ENCODE results near the gene IDE.
"Not testable (repeated sequence)": the region's sequence is repeated elsewhere in the genome, so short reads cannot be mapped to it uniquely, and the experiment has no call there.

The IDE gene

GRCh38 chr10:92419740-92420545 is 153.9 kb downstream of the IDE start:
- DNase-seq (ENCODE audit: low spot score): peak; percentile 72

GRCh38 chr10:92418891-92419290 is 155.0 kb downstream of the IDE start:
- DNase-seq (ENCODE audit: low spot score): no peak

- DNase-seq (ENCODE audit: low spot score): no peak
Observed at GRCh38 chr10:92418221-92418620, 155.7 kb downstream of the IDE start.

GRCh38 chr10:92413519-92413918 is 160.4 kb downstream of the IDE start:
- DNase-seq (ENCODE audit: low spot score): no peak

GRCh38 chr10:92413011-92413410 is 160.9 kb downstream of the IDE start:
- no peak for DNase-seq (ENCODE audit: low spot score)

- no peak for DNase-seq (ENCODE audit: low spot score)
Observed at GRCh38 chr10:92411406-92411805, 162.5 kb downstream of the IDE start.

- DNase-seq (ENCODE audit: low spot score): no peak
Observed at GRCh38 chr10:92410501-92410900, 163.4 kb downstream of the IDE start.

GRCh38 chr10:92408017-92408361 is 165.9 kb downstream of the IDE start:
- DNase-seq (ENCODE audit: low spot score): no peak

GRCh38 chr10:92407305-92408016 is 166.4 kb downstream of the IDE start:
- DNase-seq (ENCODE audit: low spot score): no peak

GRCh38 chr10:92405419-92405924 is 168.4 kb downstream of the IDE start:
- no peak for DNase-seq (ENCODE audit: low spot score)

- DNase-seq (ENCODE audit: low spot score): no peak
Observed at GRCh38 chr10:92404612-92405418, 169.1 kb downstream of the IDE start.

- DNase-seq (ENCODE audit: low spot score): not testable (repeated sequence)
Observed at GRCh38 chr10:92402234-92402633, 171.7 kb downstream of the IDE start.
